GM19193 (cell line): ENCODE measurements around the gene MUC5AC.

Experiments used
- POLR2A ChIP-seq: IDR thresholded peaks from 4 replicates; pipeline ENCODE4 v1.6.1; 2011; ENCODE audit not compliant: insufficient read depth, insufficient read length; ENCODE audit errors: extremely low read depth

The MUC5AC gene

DNA sequence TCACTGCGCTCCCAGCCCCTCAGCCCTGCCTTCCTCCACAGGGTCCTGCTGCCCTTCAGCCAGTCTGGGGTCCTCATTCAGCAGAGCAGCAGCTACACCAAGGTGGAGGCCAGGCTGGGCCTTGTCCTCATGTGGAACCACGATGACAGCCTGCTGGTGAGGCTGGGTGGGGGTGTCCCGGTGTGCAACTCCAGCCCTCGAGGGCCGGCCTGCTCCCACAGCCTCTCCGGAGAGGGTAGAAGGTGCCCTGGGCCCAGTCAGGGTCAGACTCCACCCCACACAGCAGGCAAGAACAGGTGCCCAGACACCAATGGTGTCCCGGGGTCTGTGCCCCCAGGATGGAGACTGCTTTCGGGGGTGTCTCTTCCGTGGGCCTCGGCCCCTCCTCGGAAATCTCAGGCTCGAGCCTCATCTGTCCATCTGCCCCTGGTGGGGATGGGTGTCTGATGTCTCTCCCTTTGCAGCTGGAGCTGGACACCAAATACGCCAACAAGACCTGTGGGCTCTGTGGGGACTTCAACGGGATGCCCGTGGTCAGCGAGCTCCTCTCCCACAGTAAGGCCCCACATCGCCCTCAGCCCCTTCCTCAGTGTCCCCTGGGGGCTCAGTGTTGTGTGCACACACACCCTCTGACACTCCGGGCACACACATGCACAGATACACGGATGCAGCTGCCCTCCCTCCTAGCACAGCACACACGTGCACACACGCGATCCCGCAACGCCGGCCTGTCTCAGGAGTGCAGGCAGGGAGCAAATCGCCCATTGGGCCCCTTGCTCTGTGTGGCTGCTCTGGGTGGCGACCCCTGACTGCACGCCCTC is 4.9 kb downstream of the MUC5AC start:
- no peak for TF ChIP-seq POLR2A

DNA sequence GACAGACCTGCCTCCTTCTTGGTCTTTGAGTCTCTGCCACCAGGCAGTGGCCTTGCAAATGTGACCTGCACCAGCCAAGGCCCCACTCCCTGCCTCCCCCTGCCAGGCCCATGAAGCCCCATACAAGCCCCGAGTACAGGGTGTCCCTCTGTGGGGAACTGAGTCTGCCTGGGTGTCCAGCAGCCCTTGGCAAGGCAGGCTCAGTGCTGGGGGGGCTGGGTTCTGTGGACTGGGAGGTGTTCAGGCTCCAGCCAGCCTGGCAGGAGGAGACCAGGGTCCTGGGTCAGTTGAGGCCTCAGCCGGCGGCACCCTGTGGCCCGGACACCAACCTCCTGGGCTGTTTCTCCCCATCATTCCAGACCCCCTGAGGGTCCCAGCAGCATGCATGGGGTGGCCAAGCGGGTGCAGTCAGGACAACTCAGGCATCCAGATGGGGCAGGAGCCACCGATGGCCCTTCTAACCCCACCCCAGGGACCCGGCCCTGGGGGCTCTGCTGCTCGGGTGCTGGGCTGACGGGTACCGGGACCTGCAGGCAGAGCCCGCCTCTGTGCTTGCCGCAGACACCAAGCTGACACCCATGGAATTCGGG is 5.7 kb downstream of the MUC5AC start:
- TF ChIP-seq POLR2A: no peak

DNA sequence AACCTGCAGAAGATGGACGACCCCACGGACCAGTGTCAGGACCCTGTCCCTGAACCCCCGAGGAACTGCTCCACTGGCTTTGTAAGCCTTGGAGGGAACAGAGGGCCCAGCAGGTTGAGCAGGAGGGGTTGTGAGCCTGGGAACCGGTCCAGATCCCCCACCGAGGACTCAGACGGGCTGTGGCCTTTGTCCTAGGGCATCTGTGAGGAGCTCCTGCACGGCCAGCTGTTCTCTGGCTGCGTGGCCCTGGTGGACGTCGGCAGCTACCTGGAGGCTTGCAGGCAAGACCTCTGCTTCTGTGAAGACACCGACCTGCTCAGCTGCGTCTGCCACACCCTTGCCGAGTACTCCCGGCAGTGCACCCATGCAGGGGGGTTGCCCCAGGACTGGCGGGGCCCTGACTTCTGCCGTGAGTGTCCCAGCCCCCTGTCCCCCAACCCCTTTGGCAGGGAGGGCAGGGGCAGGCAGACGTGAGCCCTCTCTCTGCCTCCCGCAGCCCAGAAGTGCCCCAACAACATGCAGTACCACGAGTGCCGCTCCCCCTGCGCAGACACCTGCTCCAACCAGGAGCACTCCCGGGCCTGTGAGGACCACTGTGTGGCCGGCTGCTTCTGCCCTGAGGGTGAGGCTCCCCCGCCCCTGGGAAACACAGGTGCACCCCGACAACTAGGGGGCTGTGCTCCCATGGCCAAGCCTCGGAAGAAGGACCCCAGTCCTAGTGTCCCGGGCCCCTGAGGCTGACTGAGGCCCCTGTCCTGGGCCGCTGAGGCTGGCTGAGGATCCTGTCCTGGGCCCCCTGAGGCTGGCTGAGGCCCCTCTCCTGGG is 6.4 kb downstream of the MUC5AC start:
- no peak for TF ChIP-seq POLR2A

DNA sequence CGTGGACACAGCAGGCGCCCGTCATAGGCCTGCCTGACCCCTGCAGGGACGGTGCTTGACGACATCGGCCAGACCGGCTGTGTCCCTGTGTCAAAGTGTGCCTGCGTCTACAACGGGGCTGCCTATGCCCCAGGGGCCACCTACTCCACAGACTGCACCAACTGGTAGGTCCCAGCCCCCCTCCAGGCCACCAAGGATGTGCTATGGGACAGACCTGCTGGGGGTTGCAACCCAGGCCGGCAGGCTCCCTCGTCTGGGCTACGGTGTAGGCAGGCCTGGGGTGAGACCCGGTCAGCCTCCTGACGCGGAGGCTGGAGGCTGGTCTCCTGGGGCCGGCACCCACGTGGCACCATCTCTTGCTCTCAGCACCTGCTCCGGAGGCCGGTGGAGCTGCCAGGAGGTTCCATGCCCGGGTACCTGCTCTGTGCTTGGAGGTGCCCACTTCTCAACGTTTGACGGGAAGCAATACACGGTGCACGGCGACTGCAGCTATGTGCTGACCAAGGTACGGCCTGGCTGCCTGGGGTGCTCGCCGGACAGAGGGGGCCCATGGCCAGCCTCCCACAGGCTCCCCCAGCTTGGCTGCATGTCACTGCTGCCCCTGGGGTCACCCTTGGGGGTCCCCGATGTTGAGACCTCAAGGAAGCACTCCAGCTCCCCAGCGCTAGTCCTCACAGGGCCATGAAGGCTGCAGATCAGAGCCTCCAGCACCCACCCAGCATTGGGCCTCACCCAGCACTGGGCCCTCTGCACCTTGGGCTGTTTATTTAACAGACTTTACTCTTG is 7.7 kb downstream of the MUC5AC start:
- no peak for TF ChIP-seq POLR2A

DNA sequence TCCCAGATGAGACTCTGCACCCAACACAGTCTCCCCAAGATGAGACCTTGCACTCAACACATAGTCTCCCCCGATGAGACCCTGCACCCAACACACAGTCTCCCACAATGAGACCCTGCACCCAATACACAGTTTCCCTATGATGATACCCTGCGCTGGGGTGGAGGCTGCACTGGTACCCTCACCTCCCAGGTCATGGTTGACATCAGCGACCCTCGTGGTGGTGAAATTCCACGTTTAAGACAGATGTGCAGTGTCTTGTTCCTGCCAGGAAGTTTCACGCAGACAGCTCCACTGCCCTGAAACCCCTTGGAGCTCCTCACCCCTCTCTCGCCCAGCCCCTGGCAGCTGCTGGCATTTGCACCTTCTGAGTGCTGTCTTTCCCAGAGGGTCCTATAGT is 9.5 kb downstream of the MUC5AC start:
- no peak for TF ChIP-seq POLR2A

DNA sequence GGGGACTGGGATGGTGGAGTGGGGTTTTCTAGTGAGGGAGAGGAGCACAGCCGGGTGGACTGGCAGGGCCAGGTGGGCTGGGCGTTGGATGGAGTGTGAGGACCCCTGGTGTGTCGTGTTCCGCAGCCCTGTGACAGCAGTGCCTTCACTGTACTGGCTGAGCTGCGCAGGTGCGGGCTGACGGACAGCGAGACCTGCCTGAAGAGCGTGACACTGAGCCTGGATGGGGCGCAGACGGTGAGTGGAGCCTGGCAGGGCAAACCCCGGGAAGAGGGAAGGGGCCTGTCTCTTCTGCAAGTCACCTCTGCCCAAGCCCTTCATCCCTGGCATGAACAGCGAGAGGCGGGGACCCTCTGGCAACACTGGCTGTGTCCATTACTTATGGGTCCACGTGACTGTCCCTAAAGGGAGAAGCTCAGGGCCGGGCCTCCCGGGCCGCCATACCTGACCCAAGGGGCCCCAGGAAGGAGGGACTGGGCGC is 10.0 kb downstream of the MUC5AC start:
- no peak for TF ChIP-seq POLR2A

DNA sequence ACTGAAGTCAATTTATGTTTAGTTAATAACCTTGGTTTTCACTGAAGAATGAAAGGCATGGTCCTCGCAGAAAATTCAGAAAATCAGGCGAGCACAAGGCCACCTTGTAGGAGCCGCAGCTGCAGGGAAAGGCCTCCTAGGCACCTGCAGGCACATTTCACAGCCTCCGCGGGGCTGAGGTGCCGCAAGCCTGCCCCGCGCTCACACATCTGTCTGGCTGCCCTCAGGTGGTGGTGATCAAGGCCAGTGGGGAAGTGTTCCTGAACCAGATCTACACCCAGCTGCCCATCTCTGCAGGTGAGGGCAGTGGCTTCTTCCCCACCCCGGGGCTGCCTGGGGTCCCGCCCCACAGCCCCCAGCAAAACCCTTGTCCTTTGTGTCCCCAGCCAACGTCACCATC is 10.5 kb downstream of the MUC5AC start:
- TF ChIP-seq POLR2A: no peak

DNA sequence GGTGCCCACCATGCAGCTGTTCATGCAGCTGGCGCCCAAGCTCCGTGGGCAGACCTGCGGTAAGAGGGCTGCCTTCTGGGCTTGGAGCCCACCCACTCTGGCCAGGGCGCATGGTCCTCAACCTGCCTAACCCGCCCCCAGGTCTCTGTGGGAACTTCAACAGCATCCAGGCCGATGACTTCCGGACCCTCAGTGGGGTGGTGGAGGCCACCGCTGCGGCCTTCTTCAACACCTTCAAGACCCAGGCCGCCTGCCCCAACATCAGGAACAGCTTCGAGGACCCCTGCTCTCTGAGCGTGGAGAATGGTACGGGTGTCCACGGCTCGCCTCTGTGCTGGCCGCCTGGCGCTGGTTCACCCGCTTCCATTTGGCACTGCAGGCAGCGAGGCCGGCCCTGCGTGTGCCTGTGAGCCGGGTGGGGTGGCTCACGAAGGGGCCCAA is 11.0 kb downstream of the MUC5AC start:
- no peak for TF ChIP-seq POLR2A

DNA sequence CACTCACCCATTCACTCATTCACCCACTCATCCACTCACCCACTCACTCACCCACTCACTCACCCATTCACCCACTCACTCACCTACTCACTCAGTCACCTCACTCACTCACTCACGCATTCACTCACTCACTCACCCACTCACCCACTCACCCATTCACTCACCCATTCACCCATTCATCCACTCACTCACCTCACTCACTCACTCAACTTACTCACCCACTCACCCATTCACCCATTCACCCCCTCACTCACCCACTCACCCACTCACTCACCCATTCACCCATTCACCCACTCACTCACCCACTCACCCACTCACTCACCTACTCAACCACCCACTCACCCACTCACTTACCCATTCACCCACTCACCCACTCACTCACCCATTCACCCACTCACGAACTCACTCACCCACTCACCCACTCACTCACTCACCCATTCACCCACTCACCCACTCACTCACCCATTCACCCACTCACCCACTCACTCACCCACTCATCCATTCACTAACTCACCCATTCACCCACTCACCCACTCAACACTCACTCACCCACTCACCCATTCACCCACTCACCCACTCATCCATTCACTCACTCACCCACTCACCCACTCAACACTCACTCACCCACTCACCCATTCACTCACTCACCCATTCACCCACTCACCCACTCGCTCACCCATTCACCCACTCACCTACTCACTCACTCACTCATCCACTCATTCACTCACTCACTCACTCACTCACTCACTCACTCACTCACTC is 13.7 kb downstream of the MUC5AC start:
- no peak for TF ChIP-seq POLR2A

DNA sequence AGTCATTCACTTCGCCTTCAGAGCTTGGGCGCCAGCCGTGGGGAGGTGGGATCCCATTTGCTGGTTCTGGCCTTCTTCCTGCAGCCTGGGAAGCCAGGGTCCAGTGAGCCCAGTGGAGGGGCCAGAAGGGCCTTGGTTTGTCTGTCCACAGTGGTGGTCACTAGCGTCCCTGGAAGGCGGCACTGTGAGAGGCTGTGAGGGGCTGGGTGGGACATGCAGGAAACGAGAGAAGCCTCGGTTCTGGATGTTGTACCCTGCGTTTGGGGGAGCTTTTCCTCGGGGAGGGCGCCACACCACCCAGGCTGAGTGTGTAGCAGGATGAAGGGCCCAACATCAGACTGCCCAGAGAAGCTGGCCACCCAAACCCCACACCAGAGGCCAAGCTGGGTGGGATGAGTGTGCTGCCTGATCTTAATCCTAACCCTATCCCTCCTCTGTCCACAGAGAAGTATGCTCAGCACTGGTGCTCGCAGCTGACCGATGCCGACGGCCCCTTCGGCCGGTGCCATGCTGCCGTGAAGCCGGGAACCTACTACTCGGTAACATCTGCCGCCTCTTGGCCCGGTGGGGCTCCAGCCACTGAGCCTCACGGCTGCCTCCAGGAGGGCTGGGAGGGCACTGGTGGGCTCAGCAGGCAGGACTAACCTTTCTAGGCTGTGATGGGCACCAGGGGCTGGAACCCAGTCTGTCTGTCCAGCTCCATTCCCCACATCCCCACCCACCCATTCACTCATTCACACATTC is 14.4 kb downstream of the MUC5AC start:
- no peak for TF ChIP-seq POLR2A

DNA sequence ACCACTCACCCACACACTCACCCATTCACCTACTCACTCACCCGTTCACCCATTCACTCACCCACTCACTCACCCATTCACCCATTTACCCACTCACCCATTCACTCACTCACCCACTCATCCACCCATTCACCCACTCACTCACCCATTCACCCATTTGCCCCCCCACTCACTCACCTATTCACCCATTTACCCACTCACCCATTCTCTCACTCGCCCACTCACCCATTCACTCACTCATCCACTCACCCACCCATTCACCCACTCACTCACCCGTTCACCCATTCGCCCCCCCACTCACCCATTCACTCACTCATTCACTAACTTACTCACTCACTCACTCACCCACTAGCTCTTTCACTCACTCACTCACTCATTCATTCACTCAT is 15.0 kb downstream of the MUC5AC start:
- TF ChIP-seq POLR2A: no peak

DNA sequence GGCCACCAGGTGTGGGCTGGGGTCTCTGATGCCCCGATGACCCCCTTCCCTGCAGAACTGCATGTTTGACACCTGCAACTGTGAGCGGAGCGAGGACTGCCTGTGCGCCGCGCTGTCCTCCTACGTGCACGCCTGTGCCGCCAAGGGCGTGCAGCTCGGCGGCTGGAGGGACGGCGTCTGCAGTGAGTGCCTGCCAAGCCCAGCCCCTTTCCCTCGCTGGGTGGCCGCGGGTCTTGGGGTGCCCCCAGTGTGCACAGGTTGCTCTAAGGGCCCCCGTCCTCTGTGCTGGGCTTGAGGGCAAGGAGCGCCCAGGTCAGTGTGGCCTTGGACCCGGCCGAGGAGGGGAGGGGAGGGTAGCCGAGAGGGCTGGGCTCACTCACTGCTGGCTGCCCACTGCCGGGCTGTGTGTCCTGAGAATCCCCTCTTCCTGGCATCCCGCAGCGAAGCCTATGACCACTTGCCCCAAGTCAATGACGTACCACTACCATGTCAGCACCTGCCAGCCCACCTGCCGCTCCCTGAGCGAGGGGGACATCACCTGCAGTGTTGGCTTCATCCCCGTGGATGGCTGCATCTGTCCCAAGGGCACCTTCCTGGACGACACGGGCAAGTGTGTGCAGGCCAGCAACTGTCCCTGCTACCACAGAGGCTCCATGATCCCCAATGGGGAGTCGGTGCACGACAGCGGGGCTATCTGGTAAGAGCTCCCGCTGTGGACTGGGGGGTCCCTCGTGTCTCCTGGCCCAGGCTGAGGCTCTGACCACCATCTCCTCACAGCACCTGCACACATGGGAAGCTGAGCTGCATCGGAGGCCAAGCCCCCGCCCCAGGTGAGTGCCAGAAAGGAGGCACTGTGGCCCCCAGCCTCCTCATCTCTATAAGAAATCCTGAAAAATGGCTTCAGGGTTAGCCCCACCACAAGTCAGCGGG is 17.0 kb downstream of the MUC5AC start:
- TF ChIP-seq POLR2A: no peak
